Heart left ventricle (tissue), 16 donors: ENCODE data around the gene MRPL30. TPM values are rescaled to one million over a fixed set of nuclear protein-coding genes. Genes with fewer than 3 reads are reported as not detected.
"Not testable (repeated sequence)": the region's sequence is repeated elsewhere in the genome, so short reads cannot be mapped to it uniquely, and the experiment has no call there.

Source experiments
- ATAC-seq, 4 donors: fragments of 200-7000 bp; cut with Tn5 transposase; one replicate each; pipeline ENCODE4 v1.9.1; 2020 to 2022; ENCODE audit warnings: moderate library complexity in 4 of 4, mild to moderate bottlenecking in 3 of 4, moderate number of reproducible peaks in 1 of 4
- DNase-seq, 5 donors: peaks; one replicate each; pipeline ENCODE4 v3.0.0-alpha.2; 2020
- H3K27ac ChIP-seq, 12 donors: fragments of 200-600 bp; sonication (generic) in 4 of 12; one replicate each; pipeline versions ENCODE4 v1.5.0 to v1.8.0; 2016 to 2022; ENCODE audit warnings: mild to moderate bottlenecking in 2 of 12
- H3K27me3 ChIP-seq, 9 donors: fragments of 200-600 bp; sonication (generic) in 2 of 9; one replicate each; pipeline versions ENCODE4 v1.5.1 to v1.8.0; 2016 to 2022; ENCODE audit warnings: mild to moderate bottlenecking in 3 of 9
- H3K36me3 ChIP-seq, 9 donors: fragments of 200-600 bp; sonication (generic) in 2 of 9; one replicate each; pipeline versions ENCODE4 v1.5.0 to v1.8.0; 2018 to 2022; ENCODE audit warnings: mild to moderate bottlenecking in 2 of 9
- H3K4me1 ChIP-seq, 12 donors: fragments of 200-600 bp; sonication (generic) in 4 of 12; one replicate each; pipeline versions ENCODE4 v1.5.0 to v1.8.0; 2016 to 2022; ENCODE audit warnings: mild to moderate bottlenecking in 3 of 12
- H3K4me3 ChIP-seq, 12 donors: fragments of 200-600 bp; sonication (generic) in 4 of 12; one replicate each; pipeline versions ENCODE4 v1.5.0 to v1.8.0; 2017 to 2022; ENCODE audit warnings: mild to moderate bottlenecking in 9 of 12, moderate library complexity in 4 of 12
- H3K9me3 ChIP-seq, 12 donors: fragments of 200-600 bp; sonication (generic) in 4 of 12; one replicate each; pipeline versions ENCODE4 v1.5.0 to v1.8.0; 2016 to 2022; ENCODE audit warnings: mild to moderate bottlenecking in 1 of 12
- CTCF ChIP-seq, 12 donors: fragments of 200-600 bp; sonication (generic) in 4 of 12; IDR thresholded peaks; one replicate each; pipeline versions ENCODE4 v1.5.0 to v1.8.0; 2018 to 2022; ENCODE audit warnings: antibody characterized with exemption in 12 of 12, mild to moderate bottlenecking in 5 of 12
- POLR2A ChIP-seq, 2 donors: fragments of 450-650 bp; IDR thresholded peaks; one replicate each; pipeline ENCODE4 v1.6.1; 2017; ENCODE audit warnings: antibody characterized with exemption in 2 of 2, mild to moderate bottlenecking in 2 of 2, moderate library complexity in 2 of 2
- WGBS, 4 donors: extraction: QIAGEN DNeasy Blood & Tissue Kit in 2 of 4; methylation state at CpG; one replicate each; pipeline versions ENCODE4 v1.1.5 to v1.1.7; 2013 to 2018; 5-methylcytosine and 5-hydroxymethylcytosine counted together
- intact Hi-C, 10 donors: fragments of 100-400 bp; cut with DNase I; formaldehyde crosslinking; loops; one replicate each; pipeline versions ENCODE4 v1.11.1 to v1.14.2; 2022
- polyA plus RNA-seq, 2 donors: library from polyadenylated mRNA; stranded (reverse); fragments of 200-250 nt; gene quantifications; one replicate each; pipeline ENCODE4 v1.2.3, GENCODE V29; 2013
- total RNA-seq, 9 donors: library from RNA; depleted of rRNA in 2 of 9; stranded (reverse); fragments of >200 nt in 2 of 9; fragmentation: NEBNext Ultra II Directional in 3 of 9; extraction: Animal tissue kit (Norgen Biotek cat#: 25700) in 3 of 9; gene quantifications; one replicate each; pipeline versions ENCODE4 v1.1.0 to v1.2.4, GENCODE V29; 2016 to 2023
- donor health status: ischemic (EF 13 %, LVEDD 7.1; RV severe dilation, severe dysfunction).
- donor health status: healthy with polysubstance abuse.
- donor health status: DM: no; HTN: yes; CAD: no.
- donor health status: DM: no; HTN: no; CAD: no.
- donor health status: ischemic (EF 25% LVEDD 6.9; RV normal size, moderate dysfunction).
- donor health status: ischemic (EF 25% LVEDD 5.7; RV mildly dilated, moderate dysfunction).
- donor health status: healthy.
- donor health status: DM: yes; HTN: yes; CAD: no.
- donor health status: ischemic (EF 35%, LVEDD 5.7; RV mildly dilated, moderate dysfunction).
- donor health status: nonischemic (EF 11% LVEDD 7.7; RV severe dilation, severe dysfunction).
- donor health status: DM: yes; HTN: yes; CAD: no.
- donor health status: PGD.
- donor health status: ischemic (EF 29% LVEDD 5.4; RV normal size, mild dysfunction).
- donor health status: nonischemic (EF 23%, LVEDD 6.1; RV moderate dilation, normal function).

MRPL30 gene
- total and polyA plus RNA-seq, 11 donors = 24.9 to 38.3 (median 34.0) TPM

- H3K4me3 ChIP-seq = no peak overlapping the region
- H3K9me3 ChIP-seq = no peaks in the 10 kb centered on the region
- H3K27me3 ChIP-seq = no peaks in the 10 kb centered on the region
- DNase-seq (no peak), ATAC-seq (no peak)
- H3K4me1 ChIP-seq = peaks cover 0 to 6% (median 0%) of the 10 kb centered on the region in 12 donors
- intact Hi-C loops = loop anchor here in 3 of 10 donors (10.0 kb wide), 2 partner anchors 146 to 306 kb away; partner anchors contain the start of genes REV1 (in 3 of the 3), EIF5B (in 1 of the 3) and TXNDC9 (in 1 of the 3)
- peaks cover 0 to 70% (median 41%) of the 10 kb centered on the region in 9 donors for H3K36me3 ChIP-seq
- H3K27ac ChIP-seq = no peak overlapping the region
- TF ChIP-seq CTCF (IDR thresholded peaks at IDR 0.05) (no peak), POLR2A (IDR thresholded peaks at IDR 0.05) (no peak)
- WGBS, 4 donors = 94 to 98% (median 96%) methylated on average over 3 of the region's 3 CpGs
These were observed 7.4 kb downstream of the MRPL30 start for GRCh38 chr2:99188357-99188756.

GRCh38 chr2:99190548-99190947 lies 9.6 kb downstream of the MRPL30 start:
- Histone ChIP-seq H3K27ac (no peak overlapping the region), H3K27me3 (no peaks in the 10 kb centered on the region), H3K36me3 (peaks cover 0 to 91% (median 61%) of the 10 kb centered on the region in 9 donors), H3K4me3 (no peak overlapping the region), H3K9me3 (no peaks in the 10 kb centered on the region), H3K4me1 (no peaks in the 10 kb centered on the region)
- ATAC-seq = no peak
- TF ChIP-seq CTCF (IDR thresholded peaks at IDR 0.05) (no peak), POLR2A (IDR thresholded peaks at IDR 0.05) (no peak)
- no peak for DNase-seq
- WGBS, 4 donors = 83 to 92% (median 86%) methylated on average over 1 of the region's 1 CpG
- intact Hi-C loops = loop anchor here in 1 of 10 donors (10.0 kb wide), 1 partner anchor 134 kb away; no protein-coding TSS in a partner anchor

- H3K4me1 ChIP-seq, H3K27ac ChIP-seq, ATAC-seq, H3K4me3 ChIP-seq, H3K27me3 ChIP-seq, DNase-seq, H3K9me3 ChIP-seq: not testable (repeated sequence)
- peaks cover 0 to 100% (median 70%) of the 10 kb centered on the region in 9 donors for H3K36me3 ChIP-seq
- 98 to 99% (median 98%) methylated on average over 4 of the region's 4 CpGs for WGBS, 4 donors
- intact Hi-C loops = loop anchor here in 1 of 10 donors (10.0 kb wide), 1 partner anchor 132 kb away; no protein-coding TSS in a partner anchor
These were observed 11.4 kb downstream of the MRPL30 start for GRCh38 chr2:99192364-99192763.

GRCh38 chr2:99198103-99198841 lies 17.3 kb downstream of the MRPL30 start:
- no peak overlapping the region for H3K4me3 ChIP-seq
- H3K36me3 ChIP-seq = peaks cover 0 to 65% (median 50%) of the 10 kb centered on the region in 9 donors
- intact Hi-C loops = loop anchor here in 1 of 10 donors (10.0 kb wide), 1 partner anchor 127 kb away; no protein-coding TSS in a partner anchor
- WGBS, 4 donors = 85 to 89% (median 87%) methylated on average over 6 of the region's 6 CpGs
- no peak overlapping the region for H3K27ac ChIP-seq
- H3K9me3 ChIP-seq = no peaks in the 10 kb centered on the region
- ATAC-seq (no peak), DNase-seq (no peak)
- H3K4me1 ChIP-seq = no peaks in the 10 kb centered on the region
- TF ChIP-seq POLR2A (IDR thresholded peaks at IDR 0.05) (no peak), CTCF (IDR thresholded peaks at IDR 0.05) (no peak)
- H3K27me3 ChIP-seq = no peaks in the 10 kb centered on the region
